ENCODE results near the gene TMEM135. TPM values are rescaled to one million over a fixed set of nuclear protein-coding genes. Genes with fewer than 3 reads are reported as not detected.

Gene TMEM135
- total and polyA plus RNA-seq, 12 donors = 3.4 to 28.6 (median 16.9) TPM

DNA sequence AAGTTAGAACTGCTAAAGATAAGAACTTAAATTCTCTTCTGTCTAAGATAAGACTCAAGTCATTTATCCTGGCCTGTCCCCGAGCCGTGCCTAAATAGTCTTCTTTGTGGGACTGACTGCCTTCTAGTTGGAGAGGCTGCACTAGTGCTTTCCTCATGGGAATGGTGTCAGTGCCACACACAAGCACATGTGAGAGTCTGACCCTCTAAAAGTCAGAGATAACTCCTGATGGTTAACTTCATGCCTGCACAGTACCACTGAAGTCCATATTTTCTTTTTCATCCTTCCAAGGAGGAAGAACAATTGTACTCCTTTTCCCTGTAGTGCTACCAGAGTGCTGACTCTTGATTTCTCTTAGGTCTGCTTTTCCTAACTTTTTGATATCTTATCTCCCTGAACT, 309.7 kb downstream of the TMEM135 start:
- no peak for ATAC-seq
- H3K27ac ChIP-seq = no peak overlapping the region
- WGBS, 2 donors = 60 to 62% methylated on average over 2 of the region's 2 CpGs
- H3K4me1 ChIP-seq = peaks cover 0 to 4% (median under 1%) of the 10 kb centered on the region in 9 donors
- peaks cover 0 to 7% (median 0%) of the 10 kb centered on the region in 11 donors for H3K9me3 ChIP-seq
- no peaks in the 10 kb centered on the region for H3K27me3 ChIP-seq
- intact Hi-C loops (cut with DNase I) = no loop called here
- H3K4me3 ChIP-seq = no peak overlapping the region
- TF ChIP-seq, protein P1, sequence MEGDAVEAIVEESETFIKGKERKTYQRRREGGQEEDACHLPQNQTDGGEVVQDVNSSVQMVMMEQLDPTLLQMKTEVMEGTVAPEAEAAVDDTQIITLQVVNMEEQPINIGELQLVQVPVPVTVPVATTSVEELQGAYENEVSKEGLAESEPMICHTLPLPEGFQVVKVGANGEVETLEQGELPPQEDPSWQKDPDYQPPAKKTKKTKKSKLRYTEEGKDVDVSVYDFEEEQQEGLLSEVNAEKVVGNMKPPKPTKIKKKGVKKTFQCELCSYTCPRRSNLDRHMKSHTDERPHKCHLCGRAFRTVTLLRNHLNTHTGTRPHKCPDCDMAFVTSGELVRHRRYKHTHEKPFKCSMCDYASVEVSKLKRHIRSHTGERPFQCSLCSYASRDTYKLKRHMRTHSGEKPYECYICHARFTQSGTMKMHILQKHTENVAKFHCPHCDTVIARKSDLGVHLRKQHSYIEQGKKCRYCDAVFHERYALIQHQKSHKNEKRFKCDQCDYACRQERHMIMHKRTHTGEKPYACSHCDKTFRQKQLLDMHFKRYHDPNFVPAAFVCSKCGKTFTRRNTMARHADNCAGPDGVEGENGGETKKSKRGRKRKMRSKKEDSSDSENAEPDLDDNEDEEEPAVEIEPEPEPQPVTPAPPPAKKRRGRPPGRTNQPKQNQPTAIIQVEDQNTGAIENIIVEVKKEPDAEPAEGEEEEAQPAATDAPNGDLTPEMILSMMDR (IDR thresholded peaks at IDR 0.05) = no peak
- no peaks in the 10 kb centered on the region for H3K36me3 ChIP-seq
- no peak for DNase-seq

DNA sequence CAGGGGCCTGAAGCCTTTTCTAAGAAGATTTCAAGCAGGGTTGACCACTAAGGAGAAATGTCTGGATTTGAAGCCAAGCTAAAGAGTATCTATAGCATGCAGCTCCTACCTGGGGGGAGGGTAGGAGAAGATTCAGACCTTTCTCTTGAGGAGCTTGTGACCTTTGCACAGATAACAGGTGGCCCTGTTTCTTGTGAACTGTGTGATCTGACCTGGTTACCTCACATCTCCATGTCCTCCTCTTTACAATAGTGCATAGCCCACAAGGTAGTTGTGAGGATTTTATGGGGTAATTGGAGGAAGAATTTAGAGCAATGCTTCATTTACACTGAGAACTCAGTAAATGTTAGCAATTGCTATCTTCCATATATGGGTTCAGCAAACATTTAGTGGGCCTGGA, 310.1 kb downstream of the TMEM135 start:
- peaks cover 0 to 8% (median 5%) of the 10 kb centered on the region in 9 donors for H3K4me1 ChIP-seq
- no peaks in the 10 kb centered on the region for H3K27me3 ChIP-seq
- no peaks in the 10 kb centered on the region for H3K36me3 ChIP-seq
- H3K4me3 ChIP-seq = no peak overlapping the region
- intact Hi-C loops (cut with DNase I) = no loop called here
- DNase-seq (no peak), ATAC-seq (no peak)
- H3K27ac ChIP-seq = no peak overlapping the region
- H3K9me3 ChIP-seq = peaks cover 0 to 7% (median 0%) of the 10 kb centered on the region in 11 donors
- TF ChIP-seq, protein P1 (IDR thresholded peaks at IDR 0.05) = no peak

DNA sequence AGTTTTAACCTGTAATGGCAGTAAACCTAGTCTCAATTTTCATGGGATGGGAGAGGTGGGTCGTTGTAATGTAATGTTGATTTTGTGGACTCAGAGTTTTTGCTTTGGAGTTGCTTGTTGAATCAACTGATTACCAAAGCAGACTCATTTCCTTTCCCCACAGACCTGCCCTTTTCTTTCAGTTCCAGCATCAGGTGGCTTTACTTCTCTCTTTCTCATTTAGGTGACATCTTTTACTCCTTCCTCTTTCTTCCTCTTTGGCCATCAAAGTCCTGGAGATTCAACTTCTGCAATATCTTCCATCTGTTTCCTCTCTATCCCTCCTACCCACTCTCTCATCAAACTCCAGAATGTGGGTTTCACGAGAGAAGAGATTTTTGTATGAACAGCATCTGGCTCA, 313.9 kb downstream of the TMEM135 start:
- H3K27ac ChIP-seq = no peak overlapping the region
- no peak for ATAC-seq

DNA sequence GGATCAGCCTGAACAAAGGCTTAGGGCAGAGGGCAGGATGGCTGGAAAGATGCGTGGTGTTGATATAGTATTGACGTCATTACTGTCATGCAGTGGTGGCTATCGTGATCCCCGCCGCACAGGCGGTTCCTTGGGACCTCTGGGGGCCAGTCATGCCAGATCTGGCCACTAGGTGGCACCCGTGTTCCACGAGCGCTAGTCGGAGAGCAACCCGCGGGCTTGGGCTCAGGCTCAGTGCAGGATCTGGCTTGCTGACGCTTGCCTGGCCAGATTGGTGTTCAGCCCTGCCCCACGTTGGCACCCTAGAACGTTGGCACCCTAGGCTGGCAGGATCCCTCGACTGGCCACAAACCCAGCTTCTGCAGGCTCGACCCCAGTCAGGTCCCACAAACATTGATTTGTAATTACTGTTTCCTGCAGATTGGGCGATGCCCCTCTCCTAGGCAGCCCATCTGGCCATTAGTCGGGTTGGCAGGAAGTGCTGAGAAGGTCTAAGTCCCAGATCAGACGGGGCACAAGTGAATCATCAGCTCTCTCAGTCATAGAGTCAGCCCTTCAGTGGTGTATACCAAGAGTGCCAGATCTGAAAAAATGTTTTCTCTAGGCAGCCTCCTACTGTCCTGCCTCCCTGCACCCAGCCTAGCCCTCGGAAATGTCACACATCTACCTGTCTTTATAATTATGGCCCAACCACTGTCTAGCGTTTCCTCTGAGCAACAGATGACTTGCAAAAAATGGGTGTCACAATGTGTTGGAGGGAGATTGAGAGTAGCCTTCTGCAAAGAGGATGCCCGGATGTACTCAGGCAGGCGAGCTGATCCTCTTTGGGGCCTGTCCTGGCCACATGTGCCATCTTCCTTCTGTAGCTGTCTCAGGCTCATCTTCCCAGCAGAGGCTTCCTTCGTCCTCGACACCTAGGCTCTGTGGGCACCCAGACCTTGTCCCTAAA, 315.3 kb downstream of the TMEM135 start:
- WGBS, 2 donors = 23 to 26% methylated on average over 26 of the region's 26 CpGs
- Histone ChIP-seq H3K4me1 (peaks cover 0 to 48% (median 23%) of the 10 kb centered on the region in 9 donors), H3K27me3 (no peaks in the 10 kb centered on the region), H3K36me3 (no peaks in the 10 kb centered on the region), H3K4me3 (no peak overlapping the region), H3K27ac (peak overlapping the region in 5 of 10 donors; percentile 7 to 62 (median 31)), H3K9me3 (no peaks in the 10 kb centered on the region)
- TF ChIP-seq, protein P1 (IDR thresholded peaks at IDR 0.05) = peak; percentile 97 to 100 (median 99)
- ATAC-seq (peak; percentile 80 to 96 (median 94)), DNase-seq (peak; percentile 77 to 89)
- intact Hi-C loops (cut with DNase I) = loop anchor here (1.0 to 10.0 kb wide), 5 partner anchors 68 to 1192 kb away; no protein-coding TSS in a partner anchor

More for the DNA sequence above, 313.9 kb downstream of the TMEM135 start:
- WGBS, 2 donors = 60 to 67% methylated on average over 2 of the region's 2 CpGs
- TF ChIP-seq, protein P1 (IDR thresholded peaks at IDR 0.05) = no peak
- Histone ChIP-seq H3K36me3 (no peaks in the 10 kb centered on the region), H3K9me3 (no peaks in the 10 kb centered on the region), H3K27me3 (no peaks in the 10 kb centered on the region), H3K4me3 (no peak overlapping the region), H3K4me1 (peaks cover 0 to 46% (median 23%) of the 10 kb centered on the region in 9 donors)
- no peak for DNase-seq
- intact Hi-C loops (cut with DNase I) = loop anchor here (1.0 to 10.0 kb wide), 5 partner anchors 69 to 1193 kb away; no protein-coding TSS in a partner anchor
